Measurements from ENCODE around the gene MAGEB17.
"Not testable (repeated sequence)": the region's sequence is repeated elsewhere in the genome, so short reads cannot be mapped to it uniquely, and the experiment has no call there.

The MAGEB17 gene, protein sequence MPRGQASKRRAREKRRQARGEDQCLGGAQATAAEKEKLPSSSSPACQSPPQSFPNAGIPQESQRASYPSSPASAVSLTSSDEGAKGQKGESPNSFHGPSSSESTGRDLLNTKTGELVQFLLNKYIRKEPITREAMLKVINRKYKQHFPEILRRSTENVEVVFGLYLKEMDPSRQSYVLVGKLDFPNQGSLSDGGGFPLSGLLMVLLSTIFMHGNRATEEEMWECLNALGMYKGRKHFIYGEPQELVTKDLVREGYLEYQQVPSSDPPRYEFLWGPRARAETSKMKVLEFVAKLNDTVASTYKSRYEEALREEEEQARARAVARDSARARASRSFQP

GRCh38 chrX:16167181-16167580 is at the start of gene MAGEB17:
Gene MAGEB17, plus strand, starts transcription at chrX:16167481. Its CDS starts 2,902 bp downstream, at chrX:16170383.
- no peak for DNase-seq

DNA sequence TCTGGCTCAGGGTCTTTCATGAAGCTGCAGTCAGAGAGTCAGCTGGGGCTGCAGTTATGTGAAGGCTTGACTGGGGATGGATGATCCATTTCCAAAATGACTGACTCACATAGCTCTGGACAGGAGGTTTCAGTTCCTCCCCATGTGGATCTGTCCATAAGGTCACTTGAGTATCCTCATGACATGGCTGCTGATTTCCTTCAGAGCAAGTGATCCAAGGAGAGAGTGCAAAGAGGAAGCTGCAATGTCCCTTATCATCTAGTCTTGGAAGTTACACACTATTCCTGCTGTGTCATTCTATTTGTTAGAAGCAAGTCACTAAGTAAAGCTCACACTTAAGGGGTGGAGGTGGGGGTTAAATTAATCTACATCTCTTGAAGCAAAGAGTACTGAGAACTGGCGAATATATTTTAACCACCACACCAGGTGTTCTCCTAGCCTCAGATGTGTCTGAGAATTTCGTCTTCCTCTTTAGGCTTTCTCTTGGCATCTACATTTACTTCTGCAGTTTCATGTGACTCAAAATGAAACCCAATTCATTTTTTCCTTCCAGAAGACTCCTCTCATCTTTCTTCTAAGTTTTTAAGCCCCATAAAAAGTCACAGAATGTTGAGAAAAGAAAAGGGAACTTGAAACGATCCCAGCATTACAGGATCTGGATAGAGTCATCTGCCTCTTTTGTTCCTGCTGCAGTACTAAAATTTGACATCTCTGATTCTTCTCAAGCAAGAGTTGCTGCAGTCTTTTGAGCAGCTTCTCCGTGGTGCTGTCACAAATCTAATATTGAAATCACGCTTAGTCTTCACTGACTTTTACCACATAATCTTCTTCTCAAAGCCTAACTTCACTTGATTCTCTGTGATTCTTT is 47.7 kb upstream of the MAGEB17 start:
- DNase-seq, result peak; percentile 61

GRCh38 chrX:16120431-16120830 is 46.9 kb upstream of the MAGEB17 start:
- DNase-seq, result peak; percentile 15

GRCh38 chrX:16123222-16123786 is 44.0 kb upstream of the MAGEB17 start, which contains the start of gene GRPR:
Gene GRPR, plus strand, starts transcription at chrX:16123565. Its CDS starts 389 bp downstream, at chrX:16123954.
- DNase-seq, result peak; percentile 73

DNA sequence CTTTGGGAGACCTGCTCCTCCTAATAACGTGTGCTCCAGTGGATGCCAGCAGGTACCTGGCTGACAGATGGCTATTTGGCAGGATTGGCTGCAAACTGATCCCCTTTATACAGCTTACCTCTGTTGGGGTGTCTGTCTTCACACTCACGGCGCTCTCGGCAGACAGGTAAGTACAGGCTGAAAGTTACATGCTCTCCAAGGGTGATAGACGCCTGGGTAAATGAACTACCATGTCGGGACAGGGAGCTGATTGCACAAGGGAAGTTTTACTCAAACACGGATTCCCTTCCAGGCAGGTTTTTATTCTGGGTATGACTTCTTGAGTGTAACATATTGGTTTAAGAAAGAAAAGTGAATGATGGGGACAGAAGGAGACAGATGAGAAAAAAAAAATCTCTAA is 43.1 kb upstream of the MAGEB17 start:
- DNase-seq, result no peak

- DNase-seq, result no peak
Measured at GRCh38 chrX:16125520-16126149, 41.6 kb upstream of the MAGEB17 start.

- DNase-seq, result no peak
Measured at GRCh38 chrX:16130707-16131106, 36.6 kb upstream of the MAGEB17 start.

DNA sequence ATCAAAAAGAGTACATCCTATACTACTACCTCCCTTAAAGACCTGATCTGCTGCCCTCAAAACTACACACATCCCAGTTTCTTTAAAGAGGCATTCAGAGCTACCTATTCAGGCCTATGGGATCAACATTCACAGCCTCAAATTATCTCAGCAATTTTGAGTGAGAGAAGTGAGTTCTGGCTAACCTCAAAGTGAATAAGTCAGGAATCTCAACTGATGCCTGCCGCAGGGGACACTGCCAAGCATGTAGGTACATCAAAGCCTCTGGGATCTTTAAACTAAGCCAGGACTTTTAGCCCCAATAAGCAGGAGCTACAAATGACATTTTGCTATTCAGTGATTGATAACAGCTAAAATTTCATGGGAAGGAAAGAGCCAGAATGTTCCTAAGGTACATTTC is 32.3 kb upstream of the MAGEB17 start:
- DNase-seq, result no peak

DNA sequence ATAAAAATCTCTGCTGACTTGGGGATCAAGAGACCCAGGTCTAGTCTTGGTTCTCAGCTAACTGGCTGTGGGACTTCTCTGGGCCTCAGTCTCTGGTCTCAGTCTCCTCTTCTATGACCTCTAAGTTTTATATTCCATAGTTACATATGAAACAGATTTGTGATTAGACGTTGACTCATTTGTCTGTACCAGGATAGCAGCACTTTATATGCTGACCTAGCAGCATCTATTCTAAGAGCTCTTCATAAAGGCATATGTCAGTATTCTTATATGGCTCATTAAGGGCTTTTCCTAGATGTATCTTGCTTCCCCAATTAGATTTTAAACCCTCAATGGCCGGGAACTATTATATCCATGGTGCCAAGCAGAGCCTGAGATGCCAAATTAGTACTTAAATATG is 31.2 kb upstream of the MAGEB17 start:
- no peak for DNase-seq

- no peak for DNase-seq
Measured at GRCh38 chrX:16137416-16138107, 29.7 kb upstream of the MAGEB17 start.

DNA sequence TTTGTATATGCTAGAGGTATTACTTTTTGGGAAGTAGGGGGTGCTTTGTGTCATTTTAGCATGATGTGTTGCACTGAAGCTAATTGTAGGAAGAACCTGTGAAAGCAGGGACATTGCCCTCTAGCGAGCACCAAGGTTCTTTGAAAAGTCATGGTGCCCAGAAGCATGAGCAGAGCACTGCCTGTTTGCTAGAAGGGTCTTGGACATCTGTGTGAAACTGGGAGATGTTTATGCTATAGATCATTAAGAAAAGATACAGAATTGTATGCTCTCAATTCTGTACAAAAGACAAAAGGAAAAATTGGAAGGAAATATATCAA is 29.2 kb upstream of the MAGEB17 start:
- DNase-seq, result no peak

DNA sequence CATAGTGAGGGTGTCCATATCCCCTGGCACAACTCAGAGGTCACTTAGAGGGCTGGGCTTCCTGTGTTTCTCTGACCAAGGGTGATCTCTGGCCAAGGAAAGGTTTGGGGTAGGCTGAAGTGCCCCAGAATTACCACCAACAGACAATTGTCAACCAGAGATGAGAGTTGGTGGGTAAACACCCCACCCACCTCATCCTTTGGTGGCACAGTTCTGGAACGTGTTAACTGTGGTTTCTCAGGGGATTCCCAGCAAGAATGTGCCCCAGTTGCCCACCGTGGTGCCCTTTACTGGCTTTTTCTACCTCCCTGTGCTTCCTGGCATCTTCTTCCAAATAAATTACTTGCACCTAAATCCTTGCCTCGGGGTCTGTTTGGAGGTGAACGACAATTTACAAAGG is 26.8 kb upstream of the MAGEB17 start:
- DNase-seq, result peak; percentile 1

DNA sequence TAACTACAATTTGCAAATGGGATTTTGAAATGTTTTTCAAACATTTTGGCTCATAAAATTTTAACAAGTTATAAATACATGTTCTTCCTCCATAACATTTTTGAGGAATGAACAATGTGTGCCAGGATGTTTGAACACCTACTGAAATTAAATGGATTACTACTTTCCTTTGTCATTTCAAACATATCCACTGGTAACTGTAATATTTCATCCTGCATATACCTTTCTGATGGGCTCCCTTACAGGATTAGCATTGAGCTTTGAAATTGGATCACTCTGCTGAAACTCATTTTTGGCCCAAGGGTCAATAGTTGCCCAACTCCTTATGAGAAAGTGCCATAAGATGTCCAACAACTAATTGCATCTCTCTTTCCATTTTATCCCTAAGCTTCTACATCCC is 26.3 kb upstream of the MAGEB17 start:
- DNase-seq, result no peak

DNA sequence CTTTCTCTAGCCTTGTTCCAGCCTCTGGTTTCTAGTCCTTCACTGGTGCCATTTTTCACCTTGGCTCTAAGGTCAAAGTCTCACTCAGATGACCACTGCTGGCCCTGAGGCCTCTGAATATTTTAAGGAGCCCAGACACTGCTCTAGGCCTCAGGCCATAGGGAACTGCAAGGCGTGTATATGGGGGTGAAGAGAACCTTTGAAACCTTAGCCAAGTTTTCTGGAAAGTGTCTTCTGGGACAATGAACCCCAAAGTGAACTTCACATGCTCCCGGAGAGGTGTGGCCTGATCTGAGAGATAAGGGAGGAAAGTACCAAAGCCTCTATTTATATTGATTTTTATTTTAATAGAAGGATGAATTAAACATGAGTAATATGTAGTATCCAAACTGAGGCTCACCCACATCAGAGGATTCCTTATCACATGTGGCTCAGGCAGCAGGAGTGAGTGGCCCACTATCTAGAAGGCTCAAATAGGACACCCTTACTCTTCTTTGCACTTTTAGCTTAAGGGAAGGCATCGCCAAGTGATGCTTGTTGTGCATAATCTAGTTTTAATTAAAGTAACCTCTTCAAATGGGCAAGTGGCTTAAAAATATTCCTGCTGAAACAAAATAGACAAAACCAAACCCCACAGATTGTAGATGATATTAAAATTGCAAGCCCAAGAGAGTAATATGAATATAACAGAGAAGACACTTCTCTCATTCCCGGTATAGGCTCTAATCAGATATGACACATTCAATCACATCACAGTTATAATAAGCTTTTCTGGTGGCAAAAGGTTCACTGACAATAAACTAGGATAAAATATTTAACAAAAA is 25.6 kb upstream of the MAGEB17 start:
- no peak for DNase-seq

DNA sequence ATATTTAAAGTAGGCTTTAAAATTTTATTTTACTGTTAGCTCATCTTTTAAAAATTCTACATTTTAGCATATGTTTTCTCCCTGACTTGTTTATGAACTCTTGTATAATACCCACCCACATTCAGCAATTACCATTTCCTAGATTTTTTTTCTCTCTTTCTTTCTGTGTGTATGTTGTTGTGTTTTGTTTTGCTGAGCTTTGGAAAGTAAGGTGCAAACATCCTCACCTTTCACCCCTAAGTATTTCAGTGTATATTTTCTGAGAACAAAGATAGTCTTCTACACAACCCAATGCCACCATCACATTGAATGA is 25.1 kb upstream of the MAGEB17 start:
- no peak for DNase-seq

DNA sequence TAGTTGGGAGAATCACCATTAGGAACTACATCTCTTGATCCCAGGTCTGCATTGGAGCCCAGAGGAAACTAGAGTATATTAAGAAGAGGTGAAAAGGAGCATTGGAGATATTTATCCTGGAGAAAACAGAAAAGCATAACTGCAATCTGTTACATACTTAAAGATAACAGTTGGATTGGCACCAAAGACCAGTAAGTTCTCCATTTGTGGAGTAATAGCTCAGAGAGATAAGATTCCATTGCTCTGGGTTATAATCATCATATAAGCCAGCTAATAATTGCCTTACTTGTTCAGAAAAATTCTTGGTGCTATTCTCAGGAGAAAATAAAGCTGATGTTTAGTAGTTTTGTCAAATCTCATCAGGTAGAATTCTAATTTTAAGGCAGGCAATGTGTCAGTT is 23.3 kb upstream of the MAGEB17 start:
- no peak for DNase-seq

GRCh38 chrX:16144420-16144819 is 22.9 kb upstream of the MAGEB17 start:
- no peak for DNase-seq

- DNase-seq, result not testable (repeated sequence)
Measured at GRCh38 chrX:16145093-16145492, 22.2 kb upstream of the MAGEB17 start.

DNA sequence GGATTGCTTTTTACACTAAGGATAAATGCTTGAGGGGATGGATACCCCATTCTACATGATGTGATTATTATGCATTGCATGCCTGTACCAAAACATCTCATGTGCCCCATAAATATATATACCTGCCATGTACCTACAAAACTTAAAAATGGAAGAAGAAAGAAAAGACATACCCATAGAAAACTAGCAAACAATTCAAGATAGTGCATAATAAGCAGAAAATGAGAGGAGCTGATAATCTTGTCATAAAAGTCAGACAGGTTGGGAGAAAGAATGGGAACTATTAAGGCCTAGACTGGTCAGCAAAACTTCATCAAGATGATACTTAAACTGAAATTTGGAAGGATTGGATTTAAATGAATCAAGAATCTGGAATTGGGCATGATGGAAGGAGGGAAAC is 21.6 kb upstream of the MAGEB17 start:
- no peak for DNase-seq

DNA sequence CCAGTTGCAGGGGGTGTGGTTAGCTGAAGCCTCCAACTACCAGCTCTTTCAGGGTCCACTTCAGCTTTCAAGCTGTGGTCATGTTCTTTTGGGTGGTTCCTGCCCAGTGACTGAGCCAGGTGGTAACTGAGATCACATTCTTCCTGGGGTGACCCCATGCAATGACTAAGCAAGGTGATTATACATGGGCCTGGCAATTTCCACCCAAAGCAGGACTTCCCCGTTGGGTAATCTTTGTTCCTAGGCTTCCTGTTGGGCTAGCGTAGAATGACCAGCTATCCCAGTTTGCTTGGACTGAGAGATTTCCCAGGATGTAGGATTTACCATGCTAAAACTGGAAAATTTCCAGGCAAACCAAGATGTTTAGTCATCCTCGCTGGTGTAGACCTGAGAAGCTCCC is 18.4 kb upstream of the MAGEB17 start:
- DNase-seq, result no peak

DNA sequence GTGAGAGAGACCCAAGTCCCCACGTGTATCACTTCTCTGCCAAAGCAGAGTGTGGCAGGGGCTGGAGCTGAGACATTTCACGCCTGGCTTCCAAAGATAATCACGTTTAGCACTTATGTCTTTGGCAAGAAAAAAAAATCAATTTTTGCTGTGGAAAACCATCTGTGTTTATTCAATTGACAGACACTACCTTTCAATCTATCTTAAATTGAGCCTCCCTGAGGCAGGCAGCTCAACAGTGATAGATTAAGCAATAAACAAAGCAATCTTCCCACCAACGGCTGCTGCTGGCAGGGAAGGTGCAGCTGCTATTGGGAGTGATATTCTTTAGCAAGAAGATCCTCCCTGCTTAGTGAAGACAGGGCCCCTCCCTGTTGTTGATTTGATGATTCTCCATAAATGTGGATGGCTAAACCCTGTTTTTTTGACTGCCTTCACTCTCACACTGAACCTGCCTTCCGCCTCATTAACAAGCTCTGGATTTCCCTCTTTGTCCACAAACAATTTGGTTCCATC is 11.6 kb upstream of the MAGEB17 start:
- DNase-seq, result no peak

Data from activated CD4-positive, alpha-beta T cell treated with anti-CD3 and anti-CD28 coated beads, Interleukin-10, Interleukin-2, amounts not matched to agents 100 ng/mL and 50 ng/mL, durations not matched to agents 16 hours and 8 hours (primary cell).